Activated naive CD4-positive, alpha-beta T cell treated with anti-CD3 and anti-CD28 coated beads, Interleukin-2, amount 50 U/mL, for 72 hours (primary cell): ENCODE measurements around the gene TBC1D10B. TPM values are rescaled to one million over a fixed set of nuclear protein-coding genes. Genes with fewer than 3 reads are reported as not detected.
A peak's percentile ranks its signal among the peaks of the same experiment; 100 is the strongest.
"Not testable (repeated sequence)": the region's sequence is repeated elsewhere in the genome, so short reads cannot be mapped to it uniquely, and the experiment has no call there.

ENCODE experiments used
- ATAC-seq, 2 donors: fragments of 150-1000 bp; cut with Tn5 transposase; 2 replicates each; pipeline ENCODE4 v1.10.0; 2021; ENCODE audit warnings: mild to moderate bottlenecking in 2 of 2, moderate library complexity in 2 of 2
- DNase-seq, 2 donors: peaks; one replicate each; pipeline ENCODE4 v3.0.0; 2021 to 2022; ENCODE audit warnings: low spot score in 2 of 2
- H3K27ac Mint-ChIP-seq, 2 donors: one replicate each; pipeline ENCODE4 v1.8.0; 2022; ENCODE audit warnings: mild to moderate bottlenecking in 2 of 2, mixed read lengths in 2 of 2
- H3K36me3 Mint-ChIP-seq, 2 donors: one replicate each; pipeline ENCODE4 v1.8.0; 2022; ENCODE audit warnings: mixed read lengths in 2 of 2
- H3K9me3 Mint-ChIP-seq, 2 donors: one replicate each; pipeline ENCODE4 v1.8.0; 2022; ENCODE audit warnings: mixed read lengths in 2 of 2
- total RNA-seq, 2 donors: library from RNA; stranded (reverse); gene quantifications; one replicate each; pipeline ENCODE4 v1.2.3, GENCODE V29; 2022

The TBC1D10B gene
- total RNA-seq, 2 donors from 2014 or later, result 52.5 to 69.5 TPM

- Mint-ChIP-seq H3K9me3 (no peaks in the 10 kb centered on the region), H3K27ac (peak overlapping the region in 1 of 2 donors; percentile 79), H3K36me3 (peaks cover 4 to 5% of the 10 kb centered on the region in 2 donors)
- no peak for ATAC-seq
- DNase-seq, result no peak
Measured at GRCh38 chr16:30401768-30402425, 31.6 kb upstream of the TBC1D10B start.

- Mint-ChIP-seq H3K9me3 (no peaks in the 10 kb centered on the region), H3K36me3 (peaks cover 7 to 14% of the 10 kb centered on the region in 2 donors), H3K27ac (peak overlapping the region; percentile 79 to 95)
- DNase-seq, result no peak
- ATAC-seq, result no peak
Measured at GRCh38 chr16:30399435-30400186, 29.3 kb upstream of the TBC1D10B start.

GRCh38 chr16:30398661-30399434 lies 28.6 kb upstream of the TBC1D10B start:
- ATAC-seq, result no peak
- H3K27ac Mint-ChIP-seq, result peak overlapping the region in 1 of 2 donors; percentile 79

GRCh38 chr16:30397776-30398660 lies 27.7 kb upstream of the TBC1D10B start:
- H3K9me3 Mint-ChIP-seq, result no peaks in the 10 kb centered on the region
- H3K36me3 Mint-ChIP-seq, result peaks cover 7 to 14% of the 10 kb centered on the region in 2 donors
- ATAC-seq (no peak), DNase-seq (no peak)
- no peak overlapping the region for H3K27ac Mint-ChIP-seq

More at GRCh38 chr16:30398661-30399434, 28.6 kb upstream of the TBC1D10B start:
- Mint-ChIP-seq H3K9me3 (no peaks in the 10 kb centered on the region), H3K36me3 (peaks cover 7 to 14% of the 10 kb centered on the region in 2 donors)
- DNase-seq, result no peak

- Mint-ChIP-seq H3K9me3 (no peaks in the 10 kb centered on the region), H3K36me3 (peaks cover 7 to 14% of the 10 kb centered on the region in 2 donors), H3K27ac (peak overlapping the region; percentile 2 to 86)
- DNase-seq (no peak), ATAC-seq (no peak)
Measured at GRCh38 chr16:30397056-30397455, 26.8 kb upstream of the TBC1D10B start.

GRCh38 chr16:30396627-30397026 lies 26.3 kb upstream of the TBC1D10B start:
- H3K36me3 Mint-ChIP-seq, result peaks cover 7 to 14% of the 10 kb centered on the region in 2 donors
- peak overlapping the region in 1 of 2 donors; percentile 86 for H3K27ac Mint-ChIP-seq
- not testable (repeated sequence) for DNase-seq, ATAC-seq, H3K9me3 Mint-ChIP-seq

- Mint-ChIP-seq H3K36me3 (peaks cover 7 to 14% of the 10 kb centered on the region in 2 donors), H3K27ac (peak overlapping the region; percentile 86 to 88), H3K9me3 (no peaks in the 10 kb centered on the region)
- ATAC-seq (peak; percentile 10 to 24), DNase-seq (no peak)
Measured at GRCh38 chr16:30395992-30396585, 25.8 kb upstream of the TBC1D10B start.

- ATAC-seq, result peak; percentile 71 to 79
- Mint-ChIP-seq H3K9me3 (no peaks in the 10 kb centered on the region), H3K36me3 (peaks cover 7 to 14% of the 10 kb centered on the region in 2 donors), H3K27ac (peak within 1 kb of the TSS; percentile 86 to 88)
- peak in 1 of 2 donors; percentile 57 for DNase-seq
Measured at GRCh38 chr16:30395155-30395991, 25.1 kb upstream of the TBC1D10B start, which contains the start of gene ZNF48. Gene ZNF48, plus strand, starts transcription at chr16:30395420. Its CDS starts 375 bp downstream, at chr16:30395795.

GRCh38 chr16:30394592-30395154 lies 24.4 kb upstream of the TBC1D10B start:
- ATAC-seq (peak in 1 of 2 donors; percentile 17), DNase-seq (no peak)
- Mint-ChIP-seq H3K36me3 (peaks cover 7 to 14% of the 10 kb centered on the region in 2 donors), H3K9me3 (no peaks in the 10 kb centered on the region), H3K27ac (peak overlapping the region; percentile 47 to 86)

GRCh38 chr16:30383521-30383920 lies 13.2 kb upstream of the TBC1D10B start:
- ATAC-seq, result no peak
- Mint-ChIP-seq H3K9me3 (no peaks in the 10 kb centered on the region), H3K36me3 (peaks cover 20 to 26% of the 10 kb centered on the region in 2 donors), H3K27ac (peak overlapping the region; percentile 68 to 98)
- no peak for DNase-seq

GRCh38 chr16:30382111-30382881 lies 12.0 kb upstream of the TBC1D10B start, which contains the start of gene SEPTIN1:
Gene SEPTIN1, minus strand, starts transcription at chr16:30382561. Its CDS starts 19 bp downstream, at chr16:30382542.
- peaks cover 26 to 28% of the 10 kb centered on the region in 2 donors for H3K36me3 Mint-ChIP-seq
- H3K9me3 Mint-ChIP-seq, result no peaks in the 10 kb centered on the region
- ATAC-seq (peak; percentile 33 to 45), DNase-seq (peak; percentile 71 to 81)
- peak within 1 kb of the TSS; percentile 94 to 98 for H3K27ac Mint-ChIP-seq

GRCh38 chr16:30381291-30382041 lies 11.2 kb upstream of the TBC1D10B start:
- DNase-seq, result no peak

GRCh38 chr16:30380803-30381208 lies 10.5 kb upstream of the TBC1D10B start:
- H3K27ac Mint-ChIP-seq, result peak overlapping the region; percentile 60 to 98
- ATAC-seq (no peak), DNase-seq (no peak)
- H3K36me3 Mint-ChIP-seq, result peaks cover 26 to 28% of the 10 kb centered on the region in 2 donors
- H3K9me3 Mint-ChIP-seq, result no peaks in the 10 kb centered on the region

More at GRCh38 chr16:30381291-30382041, 11.2 kb upstream of the TBC1D10B start:
- Mint-ChIP-seq H3K27ac (peak overlapping the region; percentile 82 to 98), H3K9me3 (no peaks in the 10 kb centered on the region), H3K36me3 (peaks cover 26 to 28% of the 10 kb centered on the region in 2 donors)
- ATAC-seq, result no peak
